H1 (cell line): Measurements from ENCODE around the gene KIAA0319L. TPM values are rescaled to one million over a fixed set of nuclear protein-coding genes. Genes with fewer than 3 reads are reported as not detected.

Experiments
- CTCF ChIA-PET: fragments of 300-600 bp; sonication (Branson Sonifier 250); formaldehyde crosslinking; loops from one replicate; lab custom pipeline; 2021; ENCODE audit not compliant: partially characterized antibody; lab: Charles Lee
- POLR2A ChIA-PET: fragments of 300-600 bp; sonication (Branson Sonifier 250); formaldehyde crosslinking; loops from one replicate; lab custom pipeline; 2021; ENCODE audit warnings: inconsistent platforms; ENCODE audit not compliant: partially characterized antibody; lab: Charles Lee
- DNase-seq, 2 experiments: peaks; one replicate each; pipeline versions ENCODE4 v3.0.0 to v3.0.0-alpha.2; 2010 to 2022; ENCODE audit warnings: low spot score in 2 of 2, low read depth in 1 of 2, mixed read lengths in 1 of 2
- FAIRE-seq: peaks from 2 replicates; lab custom pipeline; 2011; peaks lifted over from hg19 to GRCh38; lab: Jason Lieb, UNC
- H2AFZ ChIP-seq: 2 replicates; pipeline ENCODE4 v1.8.1; 2012; ENCODE audit warnings: low read length, inconsistent platforms
- H2AK5ac ChIP-seq: 2 replicates; pipeline ENCODE4 v1.6.1; 2013; ENCODE audit warnings: low read depth, low read length
- H2BK120ac ChIP-seq: replicated peaks from 2 replicates; pipeline ENCODE3; 2013; ENCODE audit warnings: low read depth, low read length, inconsistent platforms
- H2BK12ac ChIP-seq: 2 replicates; pipeline ENCODE4 v1.6.1; 2013; ENCODE audit warnings: low read depth, low read length
- H2BK15ac ChIP-seq: 2 replicates; pipeline ENCODE4 v1.6.1; 2013; ENCODE audit warnings: low read length
- H2BK20ac ChIP-seq: 2 replicates; pipeline ENCODE4 v1.6.1; 2013; ENCODE audit warnings: low read length
- H2BK5ac ChIP-seq: 2 replicates; pipeline ENCODE4 v1.6.1; 2013; ENCODE audit warnings: low read depth, low read length
- H3K14ac ChIP-seq: 2 replicates; pipeline ENCODE4 v1.6.1; 2013; ENCODE audit warnings: inconsistent platforms; ENCODE audit not compliant: insufficient read length
- H3K18ac ChIP-seq: 2 replicates; pipeline ENCODE4 v1.6.1; 2013; ENCODE audit warnings: low read length; ENCODE audit errors: extremely low read depth
- H3K23ac ChIP-seq: 2 replicates; pipeline ENCODE4 v1.6.1; 2013; ENCODE audit warnings: inconsistent platforms; ENCODE audit not compliant: insufficient read length
- H3K23me2 ChIP-seq: 2 replicates; pipeline ENCODE4 v1.6.1; 2013; ENCODE audit warnings: low read depth, low read length
- H3K27ac ChIP-seq: 2 replicates; pipeline ENCODE4 v1.6.1; 2011; ENCODE audit warnings: low read depth, low read length, inconsistent platforms
- H3K27me3 ChIP-seq, 4 experiments: replicated peaks in 1 of 4; 1 replicate in 1 of 4; 2 replicates in 3 of 4; pipeline versions ENCODE4 v1.6.1 to v1.8.1; 2011 to 2013; ENCODE audit warnings: low read length in 3 of 4, mild to moderate bottlenecking in 3 of 4, inconsistent platforms in 2 of 4, mixed read lengths in 2 of 4, moderate library complexity in 1 of 4; ENCODE audit not compliant: control insufficient read depth in 3 of 4, insufficient read depth in 3 of 4; ENCODE audit errors: extremely low read depth in 1 of 4
- H3K36me3 ChIP-seq, 4 experiments: 2 replicates each; pipeline versions ENCODE4 v1.6.1 to v1.8.1; 2011 to 2013; ENCODE audit warnings: mild to moderate bottlenecking in 4 of 4, low read length in 3 of 4, moderate library complexity in 2 of 4, control low read depth in 1 of 4, inconsistent platforms in 1 of 4; ENCODE audit not compliant: insufficient read depth in 4 of 4, control insufficient read depth in 2 of 4
- H3K4ac ChIP-seq: replicated peaks from 2 replicates; pipeline ENCODE3; 2013; ENCODE audit warnings: low read length, low read depth, mixed read lengths, inconsistent platforms; ENCODE audit not compliant: insufficient read length
- H3K4me1 ChIP-seq, 4 experiments: replicated peaks in 1 of 4; 1 replicate in 1 of 4; 2 replicates in 3 of 4; pipeline versions ENCODE4 v1.6.1 to v1.8.1; 2011 to 2013; ENCODE audit warnings: low read length in 3 of 4, inconsistent platforms in 2 of 4, mixed read lengths in 1 of 4; ENCODE audit not compliant: insufficient read depth in 4 of 4, control insufficient read depth in 3 of 4
- H3K4me2 ChIP-seq, 2 experiments: 2 replicates each; pipeline versions ENCODE4 v1.6.1 to v1.8.1; 2011 to 2013; ENCODE audit warnings: low read depth in 2 of 2, low read length in 2 of 2, control low read depth in 1 of 2, inconsistent platforms in 1 of 2, mild to moderate bottlenecking in 1 of 2; ENCODE audit not compliant: insufficient read depth in 1 of 2
- H3K4me3 ChIP-seq, 4 experiments: fragments of 200-600, 300-600 bp in 1 of 4; sonication (generic), shearing (Covaris generic), sonication (Bioruptor Twin) in 1 of 4; 2 replicates each; pipeline versions ENCODE4 v1.5.1 to v1.8.1; 2011 to 2016; ENCODE audit warnings: low read length in 4 of 4, low read depth in 3 of 4, control low read depth in 2 of 4, inconsistent platforms in 2 of 4, mild to moderate bottlenecking in 2 of 4, mixed read lengths in 1 of 4, moderate library complexity in 1 of 4; ENCODE audit not compliant: insufficient read depth in 2 of 4; ENCODE audit errors: extremely low read depth in 1 of 4
- H3K56ac ChIP-seq: replicated peaks from 2 replicates; pipeline ENCODE3; 2013; ENCODE audit warnings: low read depth, mild to moderate bottlenecking, mixed read lengths, low read length, inconsistent platforms; ENCODE audit not compliant: insufficient read length
- H3K79me1 ChIP-seq: 2 replicates; pipeline ENCODE4 v1.6.1; 2013; ENCODE audit warnings: low read depth, low read length, control low read depth
- H3K79me2 ChIP-seq, 2 experiments: 2 replicates each; pipeline versions ENCODE4 v1.6.1 to v1.8.1; 2012 to 2013; ENCODE audit warnings: low read length in 2 of 2, mild to moderate bottlenecking in 2 of 2, inconsistent platforms in 1 of 2; ENCODE audit not compliant: insufficient read depth in 2 of 2, control insufficient read depth in 1 of 2
- H3K9ac ChIP-seq, 4 experiments: replicated peaks in 1 of 4; 1 replicate in 1 of 4; 2 replicates in 3 of 4; pipeline versions ENCODE4 v1.6.1 to v1.8.1; 2011 to 2013; ENCODE audit warnings: low read depth in 3 of 4, low read length in 3 of 4, control low read depth in 2 of 4, mild to moderate bottlenecking in 2 of 4, moderate library complexity in 2 of 4, inconsistent platforms in 1 of 4; ENCODE audit errors: extremely low read depth in 1 of 4
- H3K9me3 ChIP-seq, 2 experiments: 2 replicates each; pipeline versions ENCODE4 v1.6.1 to v1.8.1; 2012 to 2013; ENCODE audit warnings: mild to moderate bottlenecking in 2 of 2, moderate library complexity in 2 of 2, control low read depth in 1 of 2, inconsistent platforms in 1 of 2, low read depth in 1 of 2, low read length in 1 of 2, mixed read lengths in 1 of 2; ENCODE audit not compliant: insufficient read depth in 2 of 2
- H4K20me1 ChIP-seq, 2 experiments: replicated peaks in 1 of 2; 2 replicates each; pipeline versions ENCODE3 to v1.8.1; 2011 to 2013; ENCODE audit warnings: inconsistent platforms in 2 of 2, low read length in 2 of 2, mild to moderate bottlenecking in 1 of 2; ENCODE audit not compliant: insufficient read depth in 2 of 2, control insufficient read depth in 1 of 2
- H4K5ac ChIP-seq: 2 replicates; pipeline ENCODE4 v1.6.1; 2013; ENCODE audit warnings: low read length, low read depth, mixed read lengths, inconsistent platforms; ENCODE audit not compliant: insufficient read length
- H4K8ac ChIP-seq: 2 replicates; pipeline ENCODE4 v1.8.0; 2013; ENCODE audit warnings: mild to moderate bottlenecking, moderate library complexity, low read length, inconsistent platforms; ENCODE audit not compliant: insufficient read depth; ENCODE audit errors: extremely low read depth
- H4K91ac ChIP-seq: replicated peaks from 2 replicates; pipeline ENCODE3; 2013; ENCODE audit warnings: low read length, mixed read lengths, inconsistent platforms; ENCODE audit not compliant: insufficient read length
- HDAC2 ChIP-seq, 2 experiments: fragments of 300-600 bp in 1 of 2; sonication (generic) in 1 of 2; IDR thresholded peaks; 2 replicates each; pipeline ENCODE4 v1.6.1; 2011 to 2012; ENCODE audit warnings: low read depth in 2 of 2, low read length in 2 of 2, mild to moderate bottlenecking in 2 of 2, moderate library complexity in 2 of 2, borderline replicate concordance in 1 of 2, inconsistent platforms in 1 of 2
- SP1 ChIP-seq: IDR thresholded peaks from 2 replicates; pipeline ENCODE4 v1.6.1; 2011; ENCODE audit warnings: low read depth, low read length
- TCF12 ChIP-seq: IDR thresholded peaks from 2 replicates; pipeline ENCODE4 v1.6.1; 2011; ENCODE audit warnings: low read depth, mild to moderate bottlenecking, low read length
- WGBS, 2 experiments: shearing (Covaris generic) in 1 of 2; methylation state at CpG; one replicate each; pipeline versions ENCODE4 v1.1.6 to v1.1.7; 2013 to 2015; ENCODE audit warnings: low lambda C conversion rate in 2 of 2, mixed read lengths in 2 of 2, inconsistent platforms in 1 of 2, low coverage in 1 of 2, missing lambda C conversion rate in 1 of 2; ENCODE audit not compliant: insufficient replicate concordance in 2 of 2, insufficient coverage in 1 of 2, insufficient read length in 1 of 2; ENCODE audit errors: extremely low coverage in 1 of 2, missing lambda C conversion rate in 1 of 2; 5-methylcytosine and 5-hydroxymethylcytosine counted together
- polyA plus RNA-seq, 7 experiments: library from polyadenylated mRNA; depleted of rRNA in 3 of 7; stranded (reverse) in 5 of 7; unstranded in 2 of 7; fragments of >200 nt in 5 of 7; fragments of 200-250 nt in 2 of 7; gene quantifications; 1 replicate in 5 of 7; 2 replicates in 1 of 7; 4 replicates in 1 of 7; pipeline versions ENCODE4 v1.2.1 to v1.2.3, GENCODE V29; 2011 to 2013; ENCODE audit warnings: missing spikeins in 2 of 7, mixed read lengths in 2 of 7
- total RNA-seq: library from RNA; stranded (reverse); fragmentation: NEBNext Ultra II Directional; extraction: Animal tissue kit (Norgen Biotek cat#: 25700); gene quantifications from 2 replicates; pipeline ENCODE4 v1.2.1, GENCODE V29; 2021

The KIAA0319L gene
- total and polyA plus RNA-seq, 2 of the 8 experiments (the other 6 are each of a cell fraction or from before 2014, with no cell fraction given) = 40.1 to 55.7 TPM

GRCh38 chr1:35560256-35561225, 3.3 kb upstream of the KIAA0319L start:
- no peak overlapping the region for H4K91ac ChIP-seq
- no peaks in the 10 kb centered on the region for H3K27me3 ChIP-seq
- H2BK5ac ChIP-seq = no peak overlapping the region
- H3K56ac ChIP-seq = no peak overlapping the region
- no peak overlapping the region for H3K4me2 ChIP-seq
- H4K5ac ChIP-seq = no peak overlapping the region
- H3K9ac ChIP-seq = no peak overlapping the region
- no peak for DNase-seq
- ChIA-PET CTCF (interaction anchor here (1.1 to 7.6 kb wide), 5 partner anchors 8 to 210 kb away, joined by 3 to 72 read pairs (median 5); partner anchors contain the start of gene CLSPN), POLR2A (interaction anchor here (1.0 to 1.6 kb wide), 3 partner anchors 11 to 14 kb away, joined by 3 to 4 read pairs (median 3); no protein-coding TSS in a partner anchor)
- H3K4me3 ChIP-seq = no peak overlapping the region
- no peak overlapping the region for H3K4ac ChIP-seq
- H3K23me2 ChIP-seq = peaks cover 7% of the 10 kb centered on the region; the same call in 1 of the 2 replicates
- H2BK15ac ChIP-seq = no peak overlapping the region
- H2BK12ac ChIP-seq = no peak overlapping the region
- H3K36me3 ChIP-seq = peaks cover 11 to 25% (median 19%) of the 10 kb centered on the region in 4 experiments; a peak in 6 of 8 replicates
- no peak overlapping the region for H3K18ac ChIP-seq
- H4K20me1 ChIP-seq = peaks cover 0 to 21% of the 10 kb centered on the region in 2 experiments
- no peak overlapping the region for H2AFZ ChIP-seq
- 92% methylated on average over 44 of the region's 44 CpGs; no CpG with 5 or more reads in 1 of the 2 experiments for WGBS, 2 experiments
- H3K79me2 ChIP-seq = peaks cover 4 to 19% of the 10 kb centered on the region in 2 experiments; a peak in 3 of 4 replicates
- H4K8ac ChIP-seq = no peak overlapping the region
- H3K14ac ChIP-seq = no peak overlapping the region
- H3K9me3 ChIP-seq = no peaks in the 10 kb centered on the region
- H3K27ac ChIP-seq = no peak overlapping the region
- peaks cover 1 to 15% (median 6%) of the 10 kb centered on the region in 4 experiments; a peak in 6 of 7 replicates for H3K4me1 ChIP-seq
- H2BK20ac ChIP-seq = no peak overlapping the region
- no peak overlapping the region for H3K23ac ChIP-seq
- no peak overlapping the region for H2AK5ac ChIP-seq
- FAIRE-seq = no peak
- no peak overlapping the region for H2BK120ac ChIP-seq
- H3K79me1 ChIP-seq = peaks cover 3% of the 10 kb centered on the region
- TF ChIP-seq SP1 (no peak), HDAC2 (IDR thresholded peaks at IDR 0.05; ENCODE audit: borderline replicate concordance in 1 of 2, low read depth in 2 of 2, low read length in 2 of 2) (no peak), TCF12 (no peak)
